H4 (cell line): ENCODE data around the gene MLNR. TPM values are rescaled to one million over a fixed set of nuclear protein-coding genes. Genes with fewer than 3 reads are reported as not detected.

Experiments
- DNase-seq: peaks from one replicate; pipeline ENCODE4 v3.0.0-alpha.2; 2015; ENCODE audit warnings: low spot score
- total RNA-seq: library from RNA; depleted of rRNA; stranded (reverse); fragments of >200 nt; shearing (Covaris generic); gene quantifications from 2 replicates; pipeline ENCODE4 v1.2.3, GENCODE V29; 2014

MLNR gene
- total RNA-seq, 1 experiment from 2014 or later, result not detected

- no peak for DNase-seq
These were observed 5.3 kb downstream of the MLNR start for GRCh38 chr13:49225223-49226042.

DNA sequence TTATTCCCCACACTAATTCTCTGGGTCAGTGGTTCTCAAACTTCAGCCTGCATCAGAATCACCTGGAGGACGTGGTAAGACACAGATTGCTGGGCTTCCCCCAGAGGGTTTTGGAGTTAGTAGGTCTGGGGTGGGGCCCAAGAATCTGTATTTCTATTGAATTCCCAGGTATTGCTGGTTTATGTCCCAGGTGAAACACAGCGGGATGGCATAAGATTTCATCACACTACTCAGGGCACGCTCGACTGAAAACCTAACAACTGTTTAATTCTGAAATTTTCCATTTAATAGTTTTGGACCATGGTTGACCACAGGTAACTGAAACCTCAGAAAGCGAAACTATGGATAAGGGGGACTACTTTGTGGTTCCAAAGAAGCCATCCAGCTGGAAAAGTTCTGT, 6.5 kb downstream of the MLNR start:
- no peak for DNase-seq

DNA sequence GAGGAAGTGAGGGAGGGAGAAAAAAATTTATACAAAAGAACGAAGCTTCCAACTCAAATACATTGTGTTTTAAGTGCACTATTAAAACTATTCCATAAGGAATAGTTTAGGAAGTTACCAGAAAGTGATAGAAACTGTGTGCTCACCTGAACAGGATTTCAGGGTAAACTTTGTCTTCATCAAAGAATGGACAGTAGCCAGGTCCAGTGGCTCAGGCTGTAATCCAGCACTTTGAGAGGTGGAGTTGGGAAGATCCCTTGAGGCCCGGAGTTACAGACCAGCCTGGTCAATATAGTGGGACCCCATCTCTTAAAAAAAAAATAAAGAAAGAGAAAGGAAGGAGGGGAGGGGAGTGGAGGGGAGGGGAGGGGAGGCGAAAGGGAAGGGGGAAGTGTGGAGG, 14.6 kb downstream of the MLNR start:
- no peak for DNase-seq

DNA sequence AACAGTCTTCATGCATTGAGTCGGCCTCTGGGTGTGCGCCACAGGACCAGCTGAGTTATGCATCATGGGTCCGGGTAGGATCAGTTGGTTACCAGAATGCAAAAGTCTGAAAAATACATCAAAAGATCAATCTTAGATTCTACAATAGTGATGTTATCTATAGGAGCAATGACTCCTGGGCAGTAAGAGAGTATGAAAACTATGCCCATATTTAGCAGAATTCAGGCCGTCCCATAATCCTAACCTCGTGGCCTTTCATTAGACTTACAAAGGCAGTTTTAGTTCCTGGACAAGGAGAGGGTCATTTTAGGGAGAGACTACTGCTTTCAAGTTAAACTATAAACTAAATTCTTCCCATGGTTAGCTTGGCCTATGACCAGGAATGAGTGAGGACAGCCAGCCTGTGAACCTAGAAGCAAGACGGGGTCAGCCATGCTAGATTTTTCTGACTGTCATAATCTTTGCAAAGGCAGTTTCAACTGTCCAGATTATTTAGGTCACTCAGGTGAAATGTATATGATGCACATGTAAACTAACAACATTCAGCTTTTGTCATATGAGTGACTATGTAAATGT, 15.8 kb downstream of the MLNR start:
- DNase-seq, result no peak

- DNase-seq, result no peak
These were observed 18.5 kb downstream of the MLNR start for GRCh38 chr13:49238621-49239020.

- DNase-seq, result peak; percentile 6
These were observed 19.9 kb downstream of the MLNR start for GRCh38 chr13:49240017-49240416.

DNA sequence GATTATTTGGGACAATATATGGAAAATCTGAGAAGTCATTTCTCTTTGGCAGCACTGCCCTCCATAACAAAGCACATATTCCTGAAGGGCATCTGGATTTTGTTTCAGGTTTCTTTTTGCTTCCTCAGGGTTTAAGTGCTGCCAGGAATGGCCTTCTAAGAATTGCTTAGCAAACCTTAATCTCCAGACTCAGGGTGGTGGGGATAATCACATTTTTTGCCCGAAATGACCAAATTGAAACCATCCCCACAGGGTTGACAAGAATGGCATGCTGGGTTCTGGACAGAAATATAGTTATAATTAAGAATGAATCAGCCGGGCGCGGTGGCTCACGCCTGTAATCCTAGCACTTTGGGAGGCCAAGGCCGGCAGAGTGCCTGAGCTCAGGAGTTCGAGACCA, 21.2 kb downstream of the MLNR start:
- DNase-seq, result no peak

- DNase-seq, result no peak
These were observed 25.0 kb downstream of the MLNR start for GRCh38 chr13:49245101-49245500.

DNA sequence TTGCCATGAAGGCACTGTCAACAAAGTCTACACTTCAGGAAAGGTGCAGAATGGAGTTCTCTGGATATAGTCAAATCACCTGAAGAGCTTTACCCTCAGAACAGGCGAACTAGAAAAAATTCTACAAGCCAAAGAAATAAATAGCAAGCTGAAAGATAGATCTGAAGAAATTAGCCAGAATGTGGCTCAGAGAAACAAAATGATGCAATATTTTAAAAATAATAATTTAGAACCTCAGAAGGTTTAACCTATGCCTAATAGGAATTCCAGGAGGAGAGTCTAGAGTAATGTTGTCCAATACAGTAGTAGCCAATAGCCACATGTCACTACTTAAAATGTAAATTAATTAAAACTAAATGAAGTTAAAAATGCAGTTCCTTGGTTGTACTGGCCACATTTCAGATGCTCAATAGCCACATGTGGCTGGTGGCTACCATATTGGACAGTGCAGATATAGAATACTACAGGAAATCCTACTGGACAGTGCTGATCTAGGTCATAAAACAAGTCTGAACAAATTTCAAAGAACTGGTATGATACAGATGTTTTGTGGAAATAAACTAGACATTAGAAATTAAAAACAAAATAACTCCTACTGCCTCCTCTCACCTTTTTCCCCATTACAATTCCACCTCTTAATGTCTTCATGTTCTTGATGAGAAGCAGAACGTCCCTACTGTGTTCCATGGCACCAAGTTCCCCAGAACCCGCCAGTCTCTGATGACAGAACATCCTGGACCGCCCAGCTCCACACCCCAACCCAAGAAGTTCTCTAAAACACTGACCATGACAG, 26.9 kb downstream of the MLNR start:
- DNase-seq, result no peak

DNA sequence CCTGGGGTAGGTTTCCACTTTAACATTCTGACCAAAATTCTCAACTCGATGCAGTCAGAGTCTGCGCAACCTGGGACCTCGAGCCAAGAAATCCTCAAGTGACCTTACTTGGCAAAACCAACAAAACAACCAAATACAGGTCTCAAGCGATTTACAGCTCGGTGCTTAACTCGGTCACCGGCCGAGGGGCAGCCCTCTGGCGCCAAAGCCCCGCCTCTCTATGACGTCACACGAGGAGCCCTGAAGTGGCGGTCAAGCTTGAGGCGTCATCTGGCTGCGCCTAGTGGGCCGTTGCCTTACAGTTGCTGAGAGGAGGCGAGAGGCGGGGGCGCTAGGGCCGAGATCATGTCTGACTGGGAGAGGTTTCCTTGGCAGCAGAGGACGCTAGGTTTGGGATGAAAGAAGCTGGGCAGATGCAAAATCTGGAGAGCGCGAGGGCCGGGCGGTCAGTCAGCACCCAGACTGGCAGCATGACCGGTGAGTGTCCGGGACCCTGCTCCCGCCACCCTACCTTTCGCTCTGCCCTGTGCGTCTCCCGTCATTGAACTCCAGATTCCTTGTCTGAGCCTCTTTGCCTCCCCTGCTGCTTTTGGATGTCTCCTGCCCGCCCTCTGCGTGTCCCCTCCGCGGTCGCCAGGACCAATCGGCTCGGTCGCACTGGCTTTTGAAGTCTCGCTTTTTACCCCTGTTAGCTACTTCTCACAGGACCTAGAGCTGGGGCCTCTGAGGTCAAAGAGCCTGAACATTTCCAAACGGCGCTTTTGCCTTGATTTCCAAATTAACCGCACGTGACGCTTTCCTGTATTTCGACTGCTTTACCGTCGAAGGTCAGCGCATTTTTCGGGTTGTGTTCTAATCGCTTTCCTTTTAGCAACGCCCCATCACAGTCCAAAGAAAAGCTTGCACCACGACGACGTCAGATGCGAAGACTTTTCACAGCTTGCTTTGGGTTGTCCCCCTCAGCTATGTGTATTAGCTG, 27.8 kb downstream of the MLNR start, which contains the start of gene CDADC1:
Gene CDADC1, plus strand, starts transcription at position 283 of the 979 bp plus-strand sequence. Its CDS starts 113 bp downstream, at position 396.
- DNase-seq, result peak; percentile 89

DNA sequence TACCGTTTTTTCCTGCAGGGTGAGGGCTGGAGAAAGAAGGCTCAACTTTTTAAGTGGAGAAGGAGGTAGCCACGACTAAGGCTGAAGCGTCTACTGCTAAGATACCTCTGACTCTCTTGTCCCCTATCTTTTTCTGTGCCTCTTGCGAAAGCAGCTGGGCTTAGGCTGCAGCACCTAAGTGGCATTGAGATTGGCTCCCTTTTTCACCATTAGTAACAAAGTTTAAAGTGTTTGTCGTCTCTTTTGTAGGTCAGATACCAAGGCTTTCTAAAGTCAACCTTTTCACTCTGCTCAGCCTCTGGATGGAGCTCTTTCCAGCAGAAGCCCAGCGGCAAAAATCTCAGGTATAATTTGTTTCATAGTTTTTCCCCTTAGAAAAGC, 28.5 kb downstream of the MLNR start:
- no peak for DNase-seq

- no peak for DNase-seq
These were observed 31.2 kb downstream of the MLNR start for GRCh38 chr13:49251326-49251725.

DNA sequence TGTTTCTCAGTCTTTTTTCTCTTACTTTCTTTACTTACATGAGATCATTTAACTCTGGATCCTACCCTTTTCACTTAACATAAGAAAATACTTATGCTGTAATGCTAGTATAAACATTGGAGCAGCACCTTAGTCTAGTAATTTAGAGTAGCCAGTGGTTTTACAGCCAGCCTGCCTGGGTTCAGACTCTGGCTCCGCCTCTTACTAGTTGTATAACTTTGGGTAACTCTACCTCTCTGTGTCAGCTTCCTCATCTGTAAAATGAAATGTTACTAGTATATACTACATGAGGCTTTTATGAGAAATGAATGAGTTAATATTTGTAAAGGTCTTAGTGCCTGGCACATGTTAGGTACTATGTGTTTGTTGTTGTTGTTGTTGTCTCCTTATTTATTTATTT, 33.2 kb downstream of the MLNR start:
- no peak for DNase-seq

DNA sequence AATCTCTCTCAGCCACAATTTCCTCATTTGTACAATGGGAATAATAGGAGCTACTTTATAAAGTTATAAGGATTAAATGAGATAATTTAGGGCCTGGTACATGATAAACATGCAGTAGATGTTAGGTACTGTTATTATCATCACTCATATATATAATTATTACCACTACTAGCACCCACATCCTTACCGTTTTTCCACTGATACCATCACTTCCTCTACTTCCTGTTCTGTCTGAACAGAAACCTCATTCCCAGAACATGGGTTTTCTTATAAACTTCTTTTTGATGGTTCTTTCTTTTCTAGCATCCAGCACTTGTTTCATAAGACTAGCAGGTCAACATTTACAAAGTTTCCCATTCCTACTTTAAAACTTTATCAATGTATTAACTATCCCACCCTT, 33.9 kb downstream of the MLNR start:
- no peak for DNase-seq

DNA sequence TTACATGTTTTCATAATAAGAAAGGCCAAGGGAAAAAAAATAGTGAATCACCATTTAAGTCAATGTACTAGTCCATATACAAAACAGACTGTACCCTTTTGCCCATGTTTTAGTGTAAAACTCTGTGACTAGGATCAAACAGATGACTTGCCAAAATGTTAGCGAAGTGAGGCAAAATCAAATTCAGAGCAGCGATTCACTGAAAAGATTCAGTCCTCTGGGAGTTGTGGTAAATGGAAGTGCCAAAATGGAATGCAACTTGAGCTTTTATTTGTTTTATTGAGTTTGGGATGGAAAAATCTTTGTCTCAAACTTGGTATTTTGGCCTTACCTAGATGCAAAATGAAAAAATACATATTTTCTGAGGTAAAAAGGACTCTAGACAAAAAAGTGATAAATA, 36.7 kb downstream of the MLNR start:
- DNase-seq, result no peak

- DNase-seq, result no peak
These were observed 38.1 kb downstream of the MLNR start for GRCh38 chr13:49258089-49258796.

DNA sequence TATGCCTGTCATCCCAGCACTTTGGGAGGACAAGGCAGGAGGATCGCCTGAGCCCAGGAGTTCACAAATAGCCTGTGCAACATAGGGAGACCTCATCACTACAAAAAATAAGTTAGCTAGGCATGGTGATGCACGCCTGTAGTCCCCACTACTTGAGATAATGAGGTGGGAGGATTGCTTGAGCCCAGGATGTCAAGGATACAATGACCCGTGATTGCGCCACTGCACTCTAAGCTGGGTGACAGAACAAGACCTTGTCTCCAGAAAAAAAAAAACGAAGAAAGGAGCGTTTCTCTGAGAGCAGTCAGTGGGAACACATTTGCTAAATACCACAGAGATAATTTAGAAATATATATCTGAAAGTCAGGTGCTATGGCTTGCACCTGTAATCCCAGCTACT, 39.4 kb downstream of the MLNR start:
- DNase-seq, result no peak

DNA sequence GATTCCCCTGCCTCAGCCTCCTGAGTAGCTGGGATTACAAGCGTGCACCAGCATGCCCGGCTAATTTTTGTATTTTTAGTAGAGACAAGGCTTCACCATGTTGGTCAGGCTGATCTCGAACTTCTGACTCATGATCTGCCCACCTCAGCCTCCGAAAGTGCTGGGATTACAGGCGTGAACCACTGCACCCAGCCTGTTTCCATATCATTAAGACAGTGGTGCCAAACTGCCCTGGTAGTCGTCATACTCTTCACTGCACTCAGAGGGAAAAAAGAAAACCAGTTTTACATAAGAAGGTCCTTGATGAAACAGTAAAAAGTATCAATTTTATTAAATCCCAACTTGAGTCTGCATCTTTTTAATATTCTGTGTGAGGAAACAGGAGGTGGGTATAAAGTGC, 42.5 kb downstream of the MLNR start:
- DNase-seq, result no peak

DNA sequence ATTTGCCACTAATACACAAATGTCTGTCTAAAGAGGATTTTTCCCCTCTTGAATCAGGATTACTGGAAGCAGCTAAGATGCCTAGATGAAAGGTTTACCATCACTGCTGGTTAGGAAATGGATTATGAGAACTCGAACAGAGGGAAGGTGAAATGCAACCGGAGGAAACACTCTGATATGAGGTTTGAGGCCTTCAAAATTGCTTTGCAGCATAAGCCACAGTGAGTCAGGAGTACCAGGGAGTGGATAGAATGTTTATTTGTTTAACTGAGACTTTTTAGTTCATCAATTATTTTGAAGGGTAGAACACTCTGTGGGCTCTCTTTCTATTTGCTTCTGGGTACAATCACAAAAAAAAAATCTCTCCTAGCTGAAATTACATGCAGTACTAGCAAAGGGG, 45.7 kb downstream of the MLNR start:
- DNase-seq, result peak; percentile 27

DNA sequence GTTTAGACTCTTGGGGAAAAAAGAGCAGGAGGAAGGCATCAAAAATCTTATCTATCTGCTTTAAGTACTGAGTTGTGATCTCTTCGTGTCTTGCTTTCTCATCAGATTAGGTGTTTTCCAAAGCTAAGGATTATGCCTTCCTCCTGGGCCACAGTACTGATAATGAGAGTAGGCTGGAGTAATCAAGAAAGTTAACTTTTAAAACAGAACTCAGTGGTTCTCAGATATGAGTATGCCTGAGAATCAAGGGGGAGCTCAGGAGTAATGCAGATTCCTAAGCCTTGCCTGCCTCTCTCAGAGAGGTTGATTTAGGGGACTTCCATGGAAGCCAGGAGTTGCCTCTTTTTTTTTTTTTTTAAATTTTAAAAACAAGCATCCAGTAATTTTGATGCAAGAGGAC, 51.1 kb downstream of the MLNR start:
- DNase-seq, result no peak
